ENCODE results near the gene GAB2. TPM values are rescaled to one million over a fixed set of nuclear protein-coding genes. Genes with fewer than 3 reads are reported as not detected.
A peak's percentile ranks its signal among the peaks of the same experiment; 100 is the strongest.

The GAB2 gene
- total RNA-seq, 1 experiment from 2014 or later: 3.3 TPM

- Mint-ChIP-seq H3K9me3 (no peaks in the 10 kb centered on the region), H3K27me3 (ENCODE audit: low read depth) (no peaks in the 10 kb centered on the region), H3K36me3 (ENCODE audit: insufficient read depth in 1 of 3, low read depth in 3 of 3) (peaks cover 0 to 1% (median 0%) of the 10 kb centered on the region in 3 experiments; a peak in 1 of 7 replicates), H3K4me1 (no peaks in the 10 kb centered on the region), H3K4me3 (no peak overlapping the region), H3K27ac (peak overlapping the region in 1 of 3 experiments; percentile 43; a peak in 1 of 7 replicates)
- no peak for TF ChIP-seq CTCF (conservative IDR thresholded peaks at IDR 0.05)
- Histone ChIP-seq H4K5ac (ENCODE audit: insufficient read length, low read depth, low read length) (no peak overlapping the region), H3K23me2 (ENCODE audit: insufficient read length, low read depth, low read length, poor library complexity, severe bottlenecking) (no peaks in the 10 kb centered on the region), H4K91ac (ENCODE audit: insufficient read length, low read depth, low read length) (no peak overlapping the region), H2BK20ac (ENCODE audit: low read depth, low read length, poor library complexity, severe bottlenecking) (no peak overlapping the region), H3K56ac (ENCODE audit: insufficient read length, low read depth, low read length) (no peak overlapping the region), H3K9me3 (ENCODE audit: control insufficient read depth, low read depth, low read length) (no peaks in the 10 kb centered on the region), H4K20me1 (ENCODE audit: control insufficient read depth, insufficient read depth, insufficient read length) (no peaks in the 10 kb centered on the region), H3K27me3 (ENCODE audit: insufficient read depth, low read length) (no peaks in the 10 kb centered on the region), H4K8ac (replicated peaks; ENCODE audit: insufficient read length, low read depth, low read length) (no peak overlapping the region), H2AK5ac (ENCODE audit: insufficient read length, low read length) (no peak overlapping the region), H2AFZ (ENCODE audit: low read length) (no peak overlapping the region), H3K4me1 (ENCODE audit: insufficient read depth, low read length) (no peaks in the 10 kb centered on the region), H3T11ph (ENCODE audit: low read length) (no peak overlapping the region), H3K4me2 (ENCODE audit: insufficient read depth, insufficient read length, low read length) (no peak overlapping the region), H2BK12ac (ENCODE audit: insufficient read length, low read depth, low read length) (no peak overlapping the region), H2BK15ac (ENCODE audit: low read depth, low read length) (no peak overlapping the region), H3K18ac (ENCODE audit: insufficient read length, low read depth, low read length) (no peak overlapping the region), H3K23ac (ENCODE audit: insufficient read length, low read depth, low read length) (no peak overlapping the region), H3K27ac (ENCODE audit: insufficient read length, low read depth, low read length) (no peak overlapping the region), H3K9ac (ENCODE audit: extremely low read depth, insufficient read length, low read length) (no peak overlapping the region), H3K79me1 (ENCODE audit: insufficient read depth, low read depth, low read length, poor library complexity, severe bottlenecking) (no peaks in the 10 kb centered on the region), H3K4ac (ENCODE audit: low read depth, low read length) (no peak overlapping the region), H2BK120ac (ENCODE audit: low read depth, low read length, poor library complexity, severe bottlenecking) (no peak overlapping the region), H2BK5ac (ENCODE audit: insufficient read length, low read length) (no peak overlapping the region), H3K14ac (ENCODE audit: insufficient read depth, low read length) (no peak overlapping the region), H3K79me2 (ENCODE audit: insufficient read depth, low read length) (no peaks in the 10 kb centered on the region)
- no peak for DNase-seq
- WGBS (ENCODE audit: extremely low coverage, insufficient read length, low lambda C conversion rate): no CpG with 5 or more reads among the region's 4 CpGs
Measured at GRCh38 chr11:78449866-78450265, 32.2 kb upstream of the GAB2 start.

Measured in H9 (cell line).